Stimulated activated CD4-positive, alpha-beta T cell treated with anti-CD3 and anti-CD28 coated beads, TNF-alpha, amount 100 ng/mL, for 48 hours (primary cell): Measurements from ENCODE around the gene SLCO2A1.

Source experiments
- DNase-seq, 3 donors: peaks; one replicate each; pipeline ENCODE4 v3.0.0-alpha.2; 2020; ENCODE audit warnings: low read depth in 3 of 3

The SLCO2A1 gene

GRCh38 chr3:133884054-133884886 lies 145.5 kb downstream of the SLCO2A1 start:
- DNase-seq: no peak

GRCh38 chr3:133883641-133884040 lies 146.1 kb downstream of the SLCO2A1 start:
- DNase-seq: no peak

- DNase-seq: no peak
Observed at GRCh38 chr3:133882986-133883586, 146.6 kb downstream of the SLCO2A1 start.

- DNase-seq: no peak
Observed at GRCh38 chr3:133881939-133882825, 147.5 kb downstream of the SLCO2A1 start.

GRCh38 chr3:133881492-133881891 lies 148.2 kb downstream of the SLCO2A1 start:
- no peak for DNase-seq

- DNase-seq: no peak
Observed at GRCh38 chr3:133880886-133881455, 148.8 kb downstream of the SLCO2A1 start.

GRCh38 chr3:133880287-133880686 lies 149.4 kb downstream of the SLCO2A1 start:
- peak in 1 of 3 donors; percentile 14 for DNase-seq

GRCh38 chr3:133878518-133878917 lies 151.2 kb downstream of the SLCO2A1 start:
- DNase-seq: no peak
